T-helper 2 cell treated with Interferon-gamma antibody and Interleukin-4, amounts not matched to agents 5 μg/mL and 100 μg/mL, for 36 hours (primary cell): ENCODE results near the gene RAB21.

Experiments
- DNase-seq: peaks from one replicate; pipeline ENCODE4 v3.0.0; 2021; ENCODE audit warnings: low spot score
- H3K27ac Mint-ChIP-seq: one replicate; pipeline ENCODE4 v1.8.0; 2021; ENCODE audit warnings: mild to moderate bottlenecking, mixed read lengths
- H3K27me3 Mint-ChIP-seq: one replicate; pipeline ENCODE4 v1.8.0; 2021; ENCODE audit warnings: low read depth, mixed read lengths
- H3K36me3 Mint-ChIP-seq: one replicate; pipeline ENCODE4 v1.8.0; 2021; ENCODE audit warnings: low read depth, mixed read lengths
- H3K4me1 Mint-ChIP-seq: one replicate; pipeline ENCODE4 v1.8.0; 2021; ENCODE audit warnings: low read depth, mixed read lengths
- H3K4me3 Mint-ChIP-seq: one replicate; pipeline ENCODE4 v1.8.0; 2022; ENCODE audit warnings: mild to moderate bottlenecking, moderate library complexity, mixed read lengths
- H3K9me3 Mint-ChIP-seq: one replicate; pipeline ENCODE4 v1.8.0; 2021; ENCODE audit warnings: mixed read lengths

RAB21 gene

GRCh38 chr12:71754461-71755145 is at the start of gene RAB21:
Gene RAB21, plus strand, starts transcription at chr12:71754863. Its CDS starts 267 bp downstream, at chr12:71755130.
- peak; percentile 98 for DNase-seq
- Mint-ChIP-seq H3K27me3 (peaks cover 25% of the 10 kb centered on the region), H3K4me3 (peak within 1 kb of the TSS; percentile 95), H3K4me1 (peaks cover 22% of the 10 kb centered on the region), H3K36me3 (peaks cover 41% of the 10 kb centered on the region), H3K27ac (peak within 1 kb of the TSS; percentile 95), H3K9me3 (peaks cover 16% of the 10 kb centered on the region)

GRCh38 chr12:71704920-71705319 is 49.7 kb upstream of the RAB21 start:
- Mint-ChIP-seq H3K9me3 (no peaks in the 10 kb centered on the region), H3K27me3 (no peaks in the 10 kb centered on the region)

GRCh38 chr12:71708658-71709057 is 46.0 kb upstream of the RAB21 start:
- Mint-ChIP-seq H3K27me3 (no peaks in the 10 kb centered on the region), H3K27ac (no peak overlapping the region), H3K4me1 (peaks cover 11% of the 10 kb centered on the region), H3K9me3 (peaks cover 23% of the 10 kb centered on the region), H3K36me3 (peaks cover 4% of the 10 kb centered on the region), H3K4me3 (no peak overlapping the region)
- no peak for DNase-seq

More at GRCh38 chr12:71704920-71705319, 49.7 kb upstream of the RAB21 start:
- H3K27ac Mint-ChIP-seq = no peak overlapping the region
- H3K4me3 Mint-ChIP-seq = no peak overlapping the region
- no peak for DNase-seq
- H3K4me1 Mint-ChIP-seq = peaks cover 11% of the 10 kb centered on the region
- H3K36me3 Mint-ChIP-seq = peaks cover 13% of the 10 kb centered on the region

GRCh38 chr12:71710276-71711125 is 44.2 kb upstream of the RAB21 start:
- peaks cover 2% of the 10 kb centered on the region for H3K36me3 Mint-ChIP-seq
- H3K9me3 Mint-ChIP-seq = peaks cover 27% of the 10 kb centered on the region
- no peaks in the 10 kb centered on the region for H3K27me3 Mint-ChIP-seq
- peaks cover 11% of the 10 kb centered on the region for H3K4me1 Mint-ChIP-seq
- no peak overlapping the region for H3K4me3 Mint-ChIP-seq
- H3K27ac Mint-ChIP-seq = no peak overlapping the region
- DNase-seq = no peak

GRCh38 chr12:71718611-71719010 is 36.1 kb upstream of the RAB21 start:
- H3K27me3 Mint-ChIP-seq = no peaks in the 10 kb centered on the region
- no peak overlapping the region for H3K4me3 Mint-ChIP-seq
- no peaks in the 10 kb centered on the region for H3K4me1 Mint-ChIP-seq
- H3K36me3 Mint-ChIP-seq = no peaks in the 10 kb centered on the region
- H3K9me3 Mint-ChIP-seq = peaks cover 4% of the 10 kb centered on the region
- no peak overlapping the region for H3K27ac Mint-ChIP-seq
- DNase-seq = no peak

- Mint-ChIP-seq H3K4me1 (no peaks in the 10 kb centered on the region), H3K27ac (no peak overlapping the region), H3K27me3 (no peaks in the 10 kb centered on the region), H3K9me3 (no peaks in the 10 kb centered on the region), H3K4me3 (no peak overlapping the region), H3K36me3 (no peaks in the 10 kb centered on the region)
- DNase-seq = no peak
Observed at GRCh38 chr12:71719647-71720370, 34.9 kb upstream of the RAB21 start.

- no peak overlapping the region for H3K4me3 Mint-ChIP-seq
- H3K4me1 Mint-ChIP-seq = no peaks in the 10 kb centered on the region
- no peaks in the 10 kb centered on the region for H3K36me3 Mint-ChIP-seq
- DNase-seq = no peak
- peaks cover 5% of the 10 kb centered on the region for H3K27me3 Mint-ChIP-seq
- H3K9me3 Mint-ChIP-seq = no peaks in the 10 kb centered on the region
- H3K27ac Mint-ChIP-seq = no peak overlapping the region
Observed at GRCh38 chr12:71721783-71722505, 32.7 kb upstream of the RAB21 start.

- Mint-ChIP-seq H3K36me3 (no peaks in the 10 kb centered on the region), H3K27ac (no peak overlapping the region), H3K27me3 (peaks cover 5% of the 10 kb centered on the region), H3K4me1 (no peaks in the 10 kb centered on the region), H3K4me3 (no peak overlapping the region), H3K9me3 (no peaks in the 10 kb centered on the region)
- DNase-seq = no peak
Observed at GRCh38 chr12:71725011-71725410, 29.7 kb upstream of the RAB21 start.

GRCh38 chr12:71726548-71726947 is 28.1 kb upstream of the RAB21 start:
- H3K9me3 Mint-ChIP-seq = no peaks in the 10 kb centered on the region
- H3K27me3 Mint-ChIP-seq = peaks cover 5% of the 10 kb centered on the region
- no peaks in the 10 kb centered on the region for H3K4me1 Mint-ChIP-seq
- no peak overlapping the region for H3K4me3 Mint-ChIP-seq
- H3K27ac Mint-ChIP-seq = no peak overlapping the region
- no peaks in the 10 kb centered on the region for H3K36me3 Mint-ChIP-seq
- no peak for DNase-seq

GRCh38 chr12:71727958-71728357 is 26.7 kb upstream of the RAB21 start:
- H3K27me3 Mint-ChIP-seq = peaks cover 5% of the 10 kb centered on the region
- no peaks in the 10 kb centered on the region for H3K36me3 Mint-ChIP-seq
- DNase-seq = no peak
- H3K4me1 Mint-ChIP-seq = no peaks in the 10 kb centered on the region
- H3K9me3 Mint-ChIP-seq = no peaks in the 10 kb centered on the region
- H3K4me3 Mint-ChIP-seq = no peak overlapping the region
- no peak overlapping the region for H3K27ac Mint-ChIP-seq

- DNase-seq = no peak
- Mint-ChIP-seq H3K9me3 (no peaks in the 10 kb centered on the region), H3K4me1 (no peaks in the 10 kb centered on the region)
Observed at GRCh38 chr12:71730936-71731335, 23.7 kb upstream of the RAB21 start.

GRCh38 chr12:71731439-71732356 is 23.0 kb upstream of the RAB21 start:
- Mint-ChIP-seq H3K27ac (no peak overlapping the region), H3K27me3 (no peaks in the 10 kb centered on the region), H3K4me1 (no peaks in the 10 kb centered on the region), H3K9me3 (no peaks in the 10 kb centered on the region), H3K4me3 (no peak overlapping the region), H3K36me3 (no peaks in the 10 kb centered on the region)
- no peak for DNase-seq

More at GRCh38 chr12:71730936-71731335, 23.7 kb upstream of the RAB21 start:
- Mint-ChIP-seq H3K27me3 (no peaks in the 10 kb centered on the region), H3K27ac (no peak overlapping the region), H3K36me3 (no peaks in the 10 kb centered on the region), H3K4me3 (no peak overlapping the region)

- no peaks in the 10 kb centered on the region for H3K4me1 Mint-ChIP-seq
- H3K9me3 Mint-ChIP-seq = no peaks in the 10 kb centered on the region
- H3K27ac Mint-ChIP-seq = no peak overlapping the region
- no peak for DNase-seq
- no peaks in the 10 kb centered on the region for H3K27me3 Mint-ChIP-seq
- H3K36me3 Mint-ChIP-seq = no peaks in the 10 kb centered on the region
- H3K4me3 Mint-ChIP-seq = no peak overlapping the region
Observed at GRCh38 chr12:71732357-71732712, 22.3 kb upstream of the RAB21 start.
